ENCODE measurements around the gene PHF13. TPM values are rescaled to one million over a fixed set of nuclear protein-coding genes. Genes with fewer than 3 reads are reported as not detected.

PHF13 gene
- total and polyA plus RNA-seq, 9 of the 15 experiments (the other 6 are each of a cell fraction or from before 2014, with no cell fraction given): 1.8 to 36.1 (median 11.7) TPM

DNA sequence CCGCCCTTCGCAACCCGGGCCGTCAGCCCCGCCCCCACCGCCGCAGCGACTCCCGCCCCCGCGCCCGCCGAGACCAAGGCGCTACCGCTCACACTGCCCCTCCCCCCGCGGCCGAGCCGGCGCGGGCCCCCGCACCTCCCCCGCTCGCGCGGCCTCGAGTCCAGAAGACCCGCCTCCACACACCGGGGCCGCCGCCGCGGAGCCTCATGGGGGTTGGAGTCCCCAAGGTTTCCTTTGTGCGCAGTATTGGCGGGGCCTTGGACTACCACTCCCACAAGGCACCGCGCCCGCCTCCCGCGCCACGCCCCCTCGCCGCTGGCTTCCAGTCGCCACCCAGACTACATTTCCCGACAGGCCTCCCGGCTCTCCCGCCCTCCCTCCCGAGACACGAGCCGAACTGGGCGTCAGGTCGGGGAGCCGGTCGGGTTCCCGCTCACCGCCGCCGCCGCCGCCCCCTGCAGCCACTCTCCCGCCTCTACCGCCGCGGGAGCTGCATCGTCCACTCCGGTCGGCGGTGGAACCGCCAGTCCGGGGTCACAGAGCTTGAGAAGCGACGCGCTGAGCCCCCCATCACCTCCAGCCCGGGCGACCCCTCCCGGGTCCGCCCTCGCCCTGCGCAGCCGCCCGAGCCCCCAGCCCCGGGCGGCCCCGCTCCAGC lies at the start of gene PHF13 (continued):
- TF ChIP-seq CHD7 (IDR thresholded peaks at IDR 0.05; ENCODE audit: low read depth, low read length): no peak
- peak in 1 of 2 experiments; percentile 98 for TF ChIP-seq AFF1 (IDR thresholded peaks at IDR 0.05; ENCODE audit: low read depth in 1 of 2, partially characterized antibody in 2 of 2)
- peak; percentile 64 for TF ChIP-seq POLR2AphosphoS5 (IDR thresholded peaks at IDR 0.05; ENCODE audit: control insufficient read depth, insufficient read depth, low read depth, low read length)
- TF ChIP-seq RHOXF2B (CRISPR knock-in tag; conservative IDR thresholded peaks at IDR 0.05): no peak
- TF ChIP-seq SIX5 (IDR thresholded peaks at IDR 0.05; ENCODE audit: borderline replicate concordance in 1 of 2, insufficient read depth in 1 of 2, low read depth in 1 of 2, low read length in 2 of 2): peak; percentile 93 to 95
- TF ChIP-seq ZNF217 (CRISPR knock-in tag; IDR thresholded peaks at IDR 0.05): no peak
- peak; percentile 87 for TF ChIP-seq CCNT2 (IDR thresholded peaks at IDR 0.05; ENCODE audit: borderline replicate concordance, extremely low read depth, insufficient read length, low read depth, low read length)
- TF ChIP-seq PURB (CRISPR knock-in tag; IDR thresholded peaks at IDR 0.05; ENCODE audit: low read depth): no peak
- peak; percentile 94 for TF ChIP-seq HMGN3 (IDR thresholded peaks at IDR 0.05; ENCODE audit: borderline replicate concordance, extremely low read depth, insufficient read length, low read depth, low read length)

All from K562 (cell line).